Stomach (tissue), 9 donors: ENCODE results near the gene TYMS. TPM values are rescaled to one million over a fixed set of nuclear protein-coding genes. Genes with fewer than 3 reads are reported as not detected.

Source experiments
- DNase-seq, 2 donors: peaks; one replicate each; pipeline versions ENCODE4 v3.0.0 to v3.0.0-alpha.2; 2013 to 2019
- H3K27ac ChIP-seq, 5 donors: fragments of 200-600 bp in 4 of 5; sonication (generic) in 4 of 5; one replicate each; pipeline ENCODE4 v1.5.1; 2013 to 2019; ENCODE audit warnings: mild to moderate bottlenecking in 1 of 5, moderate library complexity in 1 of 5
- H3K27me3 ChIP-seq, 3 donors: fragments of 200-600 bp; sonication (generic); one replicate each; pipeline ENCODE4 v1.5.1; 2017 to 2019; ENCODE audit warnings: mixed run types in 1 of 3
- H3K36me3 ChIP-seq, 4 donors: fragments of 200-600 bp; sonication (generic); 1 replicate in 3 of 4; 2 replicates in 1 of 4; pipeline ENCODE4 v1.5.1; 2016 to 2019
- H3K4me1 ChIP-seq, 4 donors: fragments of 200-600 bp; sonication (generic); one replicate each; pipeline ENCODE4 v1.5.1; 2016 to 2019
- H3K4me3 ChIP-seq, 4 donors: fragments of 200-600 bp; sonication (generic) in 3 of 4; one replicate each; pipeline ENCODE4 v1.5.1; 2016 to 2019; ENCODE audit warnings: mild to moderate bottlenecking in 1 of 4
- H3K9me3 ChIP-seq, 4 donors: fragments of 200-600 bp; sonication (generic); one replicate each; pipeline ENCODE4 v1.5.1; 2016 to 2019
- CTCF ChIP-seq, 7 experiments: fragments of 450-650 bp in 4 of 7; fragments of 200-600 bp in 3 of 7; sonication (generic) in 3 of 7; IDR thresholded peaks; one replicate each; pipeline ENCODE4 v1.5.1; 2016 to 2019; ENCODE audit warnings: antibody characterized with exemption in 7 of 7, control low read depth in 2 of 7, mild to moderate bottlenecking in 1 of 7
- EP300 ChIP-seq: sonication (generic); formaldehyde crosslinking; IDR thresholded peaks from one replicate; pipeline ENCODE4 v1.6.1; 2017; ENCODE audit warnings: antibody characterized with exemption
- POLR2A ChIP-seq, 4 donors: fragments of 450-650 bp; IDR thresholded peaks; one replicate each; pipeline ENCODE4 v1.6.1; 2016; ENCODE audit warnings: antibody characterized with exemption in 4 of 4, control low read depth in 2 of 4, mild to moderate bottlenecking in 1 of 4, moderate library complexity in 1 of 4
- POLR2AphosphoS5 ChIP-seq, 3 donors: sonication (generic); formaldehyde crosslinking; IDR thresholded peaks; one replicate each; pipeline ENCODE4 v1.6.1; 2016; ENCODE audit warnings: antibody characterized with exemption in 3 of 3
- WGBS, 5 donors: extraction: QIAGEN DNeasy Blood & Tissue Kit in 3 of 5; methylation state at CpG; one replicate each; pipeline versions ENCODE4 v1.1.5 to v1.1.7; 2013 to 2018; 5-methylcytosine and 5-hydroxymethylcytosine counted together
- intact Hi-C: fragments of 100-400 bp; cut with DNase I; formaldehyde crosslinking; loops from one replicate; pipeline ENCODE4 v1.15.1; 2023; ENCODE audit warnings: low total_unique reads
- polyA plus RNA-seq, 3 donors: library from polyadenylated mRNA; stranded (reverse); fragments of 200-250 nt; gene quantifications; one replicate each; pipeline ENCODE4 v1.2.3, GENCODE V29; 2013
- total RNA-seq, 5 donors: library from RNA; depleted of rRNA; stranded (reverse); fragments of >200 nt; gene quantifications; one replicate each; pipeline versions ENCODE4 v1.1.0 to v1.2.3, GENCODE V29; 2014 to 2016
- donor health status: healthy with polysubstance abuse.
- donor health status: Bipolar disorder and iron deficiency.
- donor health status: healthy.

TYMS gene
- total and polyA plus RNA-seq, 8 donors, result 1.2 to 17.1 (median 8.1) TPM

- 60 to 83% (median 79%) methylated on average over 5 of the region's 5 CpGs for WGBS, 5 donors
- intact Hi-C loops, result no loop called here
- no peaks in the 10 kb centered on the region for H3K27me3 ChIP-seq
- H3K9me3 ChIP-seq, result no peaks in the 10 kb centered on the region
- H3K4me3 ChIP-seq, result no peak overlapping the region
- H3K36me3 ChIP-seq, result peaks cover 9 to 95% (median 90%) of the 10 kb centered on the region in 4 donors
- H3K27ac ChIP-seq, result no peak overlapping the region
- no peaks in the 10 kb centered on the region for H3K4me1 ChIP-seq
- TF ChIP-seq POLR2AphosphoS5 (IDR thresholded peaks at IDR 0.05) (no peak), POLR2A (IDR thresholded peaks at IDR 0.05) (no peak), CTCF (IDR thresholded peaks at IDR 0.05) (no peak), EP300 (no peak)
- DNase-seq, result no peak
These were observed 18.6 kb downstream of the TYMS start for GRCh38 chr18:676069-676468.

GRCh38 chr18:676736-677135, 19.3 kb downstream of the TYMS start:
- Histone ChIP-seq H3K9me3 (no peaks in the 10 kb centered on the region), H3K27me3 (no peaks in the 10 kb centered on the region), H3K4me3 (no peak overlapping the region), H3K36me3 (peaks cover 12 to 95% (median 90%) of the 10 kb centered on the region in 4 donors), H3K27ac (no peak overlapping the region), H3K4me1 (no peaks in the 10 kb centered on the region)
- WGBS, 5 donors, result 88 to 97% (median 88%) methylated on average over 3 of the region's 3 CpGs
- no peak for DNase-seq
- intact Hi-C loops, result no loop called here
- no peak for TF ChIP-seq EP300
- no peak for TF ChIP-seq CTCF (IDR thresholded peaks at IDR 0.05)
- TF ChIP-seq POLR2AphosphoS5 (IDR thresholded peaks at IDR 0.05), result no peak
- no peak for TF ChIP-seq POLR2A (IDR thresholded peaks at IDR 0.05)

GRCh38 chr18:677145-677544, 19.7 kb downstream of the TYMS start:
- no peak for DNase-seq
- intact Hi-C loops, result no loop called here
- no peaks in the 10 kb centered on the region for H3K4me1 ChIP-seq
- H3K4me3 ChIP-seq, result no peak overlapping the region
- TF ChIP-seq CTCF (IDR thresholded peaks at IDR 0.05) (no peak), POLR2A (IDR thresholded peaks at IDR 0.05) (no peak), POLR2AphosphoS5 (IDR thresholded peaks at IDR 0.05) (no peak)
- H3K9me3 ChIP-seq, result no peaks in the 10 kb centered on the region
- H3K27me3 ChIP-seq, result no peaks in the 10 kb centered on the region
- H3K36me3 ChIP-seq, result peaks cover 15 to 95% (median 90%) of the 10 kb centered on the region in 4 donors
- WGBS, 5 donors, result 24 to 79% (median 47%) methylated on average over 4 of the region's 4 CpGs
- H3K27ac ChIP-seq, result no peak overlapping the region

GRCh38 chr18:677951-678381, 20.5 kb downstream of the TYMS start:
- intact Hi-C loops, result no loop called here
- no peak overlapping the region for H3K4me3 ChIP-seq
- no peak for TF ChIP-seq POLR2A (IDR thresholded peaks at IDR 0.05)
- no peak for TF ChIP-seq CTCF (IDR thresholded peaks at IDR 0.05)
- TF ChIP-seq POLR2AphosphoS5 (IDR thresholded peaks at IDR 0.05), result no peak
- no peak for TF ChIP-seq EP300
- DNase-seq, result no peak
- no peak overlapping the region for H3K27ac ChIP-seq
- peaks cover 10 to 94% (median 89%) of the 10 kb centered on the region in 4 donors for H3K36me3 ChIP-seq
- no peaks in the 10 kb centered on the region for H3K9me3 ChIP-seq
- no peaks in the 10 kb centered on the region for H3K27me3 ChIP-seq
- H3K4me1 ChIP-seq, result peaks cover 0 to 3% (median under 1%) of the 10 kb centered on the region in 4 donors
- 76 to 89% (median 87%) methylated on average over 14 of the region's 14 CpGs for WGBS, 5 donors
